ENCODE measurements around the gene PNLDC1. TPM values are rescaled to one million over a fixed set of nuclear protein-coding genes. Genes with fewer than 3 reads are reported as not detected.

PNLDC1 gene
- total and polyA plus RNA-seq, 2 experiments from 2014 or later, result not detected

DNA sequence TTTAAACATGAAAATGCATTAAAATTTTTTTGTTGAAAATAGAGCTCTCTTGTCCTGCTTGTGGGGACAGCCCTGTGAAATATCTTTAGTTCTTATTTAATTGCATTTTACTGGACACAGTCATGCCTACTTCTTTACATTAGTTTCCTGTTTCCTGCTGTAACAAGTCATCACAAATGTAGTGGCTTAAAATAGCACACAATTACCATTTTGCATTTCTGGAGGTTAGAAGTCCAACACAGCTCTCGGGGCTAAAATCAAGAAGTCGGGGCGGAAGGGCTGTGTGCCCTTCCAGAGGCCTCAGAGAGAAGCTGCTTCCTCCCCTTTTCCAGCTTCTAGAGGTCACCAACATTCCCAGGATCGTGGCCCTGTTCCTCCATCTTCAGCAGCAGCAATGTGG is 29.4 kb downstream of the PNLDC1 start:
- H3K27ac Mint-ChIP-seq, result no peak overlapping the region
- peaks cover 8% of the 10 kb centered on the region; the same call in 1 of the 3 replicates for H3K9me3 Mint-ChIP-seq
- Histone ChIP-seq H3K36me3 (ENCODE audit: insufficient read depth) (no peaks in the 10 kb centered on the region), H3K27ac (ENCODE audit: low read depth) (no peak overlapping the region), H3K79me2 (replicated peaks; ENCODE audit: insufficient read depth) (no peaks in the 10 kb centered on the region), H3K4me1 (ENCODE audit: insufficient read depth) (peaks cover 27% of the 10 kb centered on the region), H3F3A (replicated peaks; ENCODE audit: low read depth) (no peaks in the 10 kb centered on the region), H2AFZ (peak overlapping the region; percentile 93), H3K4me2 (no peak overlapping the region), H3K27me3 (ENCODE audit: insufficient read depth) (no peaks in the 10 kb centered on the region), H4K20me1 (replicated peaks; ENCODE audit: insufficient read depth) (no peaks in the 10 kb centered on the region), H3K9me2 (ENCODE audit: insufficient read depth) (no peaks in the 10 kb centered on the region), H3K4me3 (no peak overlapping the region)
- peaks cover 8% of the 10 kb centered on the region; the same call in 2 of the 3 replicates for H3K36me3 Mint-ChIP-seq (ENCODE audit: low read depth)
- DNase-seq (ENCODE audit: low spot score) (no peak), ATAC-seq (no peak)
- H3K27me3 Mint-ChIP-seq (ENCODE audit: insufficient read depth, low read depth, poor library complexity), result peaks cover 16% of the 10 kb centered on the region
- TF ChIP-seq, protein P1, sequence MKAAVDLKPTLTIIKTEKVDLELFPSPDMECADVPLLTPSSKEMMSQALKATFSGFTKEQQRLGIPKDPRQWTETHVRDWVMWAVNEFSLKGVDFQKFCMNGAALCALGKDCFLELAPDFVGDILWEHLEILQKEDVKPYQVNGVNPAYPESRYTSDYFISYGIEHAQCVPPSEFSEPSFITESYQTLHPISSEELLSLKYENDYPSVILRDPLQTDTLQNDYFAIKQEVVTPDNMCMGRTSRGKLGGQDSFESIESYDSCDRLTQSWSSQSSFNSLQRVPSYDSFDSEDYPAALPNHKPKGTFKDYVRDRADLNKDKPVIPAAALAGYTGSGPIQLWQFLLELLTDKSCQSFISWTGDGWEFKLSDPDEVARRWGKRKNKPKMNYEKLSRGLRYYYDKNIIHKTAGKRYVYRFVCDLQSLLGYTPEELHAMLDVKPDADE (IDR thresholded peaks at IDR 0.05), result no peak
- TF ChIP-seq, protein P2, sequence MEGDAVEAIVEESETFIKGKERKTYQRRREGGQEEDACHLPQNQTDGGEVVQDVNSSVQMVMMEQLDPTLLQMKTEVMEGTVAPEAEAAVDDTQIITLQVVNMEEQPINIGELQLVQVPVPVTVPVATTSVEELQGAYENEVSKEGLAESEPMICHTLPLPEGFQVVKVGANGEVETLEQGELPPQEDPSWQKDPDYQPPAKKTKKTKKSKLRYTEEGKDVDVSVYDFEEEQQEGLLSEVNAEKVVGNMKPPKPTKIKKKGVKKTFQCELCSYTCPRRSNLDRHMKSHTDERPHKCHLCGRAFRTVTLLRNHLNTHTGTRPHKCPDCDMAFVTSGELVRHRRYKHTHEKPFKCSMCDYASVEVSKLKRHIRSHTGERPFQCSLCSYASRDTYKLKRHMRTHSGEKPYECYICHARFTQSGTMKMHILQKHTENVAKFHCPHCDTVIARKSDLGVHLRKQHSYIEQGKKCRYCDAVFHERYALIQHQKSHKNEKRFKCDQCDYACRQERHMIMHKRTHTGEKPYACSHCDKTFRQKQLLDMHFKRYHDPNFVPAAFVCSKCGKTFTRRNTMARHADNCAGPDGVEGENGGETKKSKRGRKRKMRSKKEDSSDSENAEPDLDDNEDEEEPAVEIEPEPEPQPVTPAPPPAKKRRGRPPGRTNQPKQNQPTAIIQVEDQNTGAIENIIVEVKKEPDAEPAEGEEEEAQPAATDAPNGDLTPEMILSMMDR (conservative IDR thresholded peaks at IDR 0.05; ENCODE audit: low read depth in 2 of 2), result no peak
- TF ChIP-seq JUNB (IDR thresholded peaks at IDR 0.05; ENCODE audit: unreplicated experiment) (no peak), NANOG (IDR thresholded peaks at IDR 0.05; ENCODE audit: borderline replicate concordance) (no peak), STAT1 (IDR thresholded peaks at IDR 0.05; ENCODE audit: unreplicated experiment) (no peak), CREB1 (CRISPR knock-in tag; IDR thresholded peaks at IDR 0.05; ENCODE audit: low read depth) (no peak), POLR2AphosphoS5 (IDR thresholded peaks at IDR 0.05; ENCODE audit: low read depth) (no peak), EZH2phosphoT487 (IDR thresholded peaks at IDR 0.05; ENCODE audit: unreplicated experiment) (no peak), EZH2 (IDR thresholded peaks at IDR 0.05; ENCODE audit: low read depth, unreplicated experiment) (no peak), ZNF114 (CRISPR knock-in tag; IDR thresholded peaks at IDR 0.05) (no peak)
- TF ChIP-seq, protein P3, sequence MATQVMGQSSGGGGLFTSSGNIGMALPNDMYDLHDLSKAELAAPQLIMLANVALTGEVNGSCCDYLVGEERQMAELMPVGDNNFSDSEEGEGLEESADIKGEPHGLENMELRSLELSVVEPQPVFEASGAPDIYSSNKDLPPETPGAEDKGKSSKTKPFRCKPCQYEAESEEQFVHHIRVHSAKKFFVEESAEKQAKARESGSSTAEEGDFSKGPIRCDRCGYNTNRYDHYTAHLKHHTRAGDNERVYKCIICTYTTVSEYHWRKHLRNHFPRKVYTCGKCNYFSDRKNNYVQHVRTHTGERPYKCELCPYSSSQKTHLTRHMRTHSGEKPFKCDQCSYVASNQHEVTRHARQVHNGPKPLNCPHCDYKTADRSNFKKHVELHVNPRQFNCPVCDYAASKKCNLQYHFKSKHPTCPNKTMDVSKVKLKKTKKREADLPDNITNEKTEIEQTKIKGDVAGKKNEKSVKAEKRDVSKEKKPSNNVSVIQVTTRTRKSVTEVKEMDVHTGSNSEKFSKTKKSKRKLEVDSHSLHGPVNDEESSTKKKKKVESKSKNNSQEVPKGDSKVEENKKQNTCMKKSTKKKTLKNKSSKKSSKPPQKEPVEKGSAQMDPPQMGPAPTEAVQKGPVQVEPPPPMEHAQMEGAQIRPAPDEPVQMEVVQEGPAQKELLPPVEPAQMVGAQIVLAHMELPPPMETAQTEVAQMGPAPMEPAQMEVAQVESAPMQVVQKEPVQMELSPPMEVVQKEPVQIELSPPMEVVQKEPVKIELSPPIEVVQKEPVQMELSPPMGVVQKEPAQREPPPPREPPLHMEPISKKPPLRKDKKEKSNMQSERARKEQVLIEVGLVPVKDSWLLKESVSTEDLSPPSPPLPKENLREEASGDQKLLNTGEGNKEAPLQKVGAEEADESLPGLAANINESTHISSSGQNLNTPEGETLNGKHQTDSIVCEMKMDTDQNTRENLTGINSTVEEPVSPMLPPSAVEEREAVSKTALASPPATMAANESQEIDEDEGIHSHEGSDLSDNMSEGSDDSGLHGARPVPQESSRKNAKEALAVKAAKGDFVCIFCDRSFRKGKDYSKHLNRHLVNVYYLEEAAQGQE (IDR thresholded peaks at IDR 0.05; ENCODE audit: unreplicated experiment), result no peak
- TF ChIP-seq, protein P4, sequence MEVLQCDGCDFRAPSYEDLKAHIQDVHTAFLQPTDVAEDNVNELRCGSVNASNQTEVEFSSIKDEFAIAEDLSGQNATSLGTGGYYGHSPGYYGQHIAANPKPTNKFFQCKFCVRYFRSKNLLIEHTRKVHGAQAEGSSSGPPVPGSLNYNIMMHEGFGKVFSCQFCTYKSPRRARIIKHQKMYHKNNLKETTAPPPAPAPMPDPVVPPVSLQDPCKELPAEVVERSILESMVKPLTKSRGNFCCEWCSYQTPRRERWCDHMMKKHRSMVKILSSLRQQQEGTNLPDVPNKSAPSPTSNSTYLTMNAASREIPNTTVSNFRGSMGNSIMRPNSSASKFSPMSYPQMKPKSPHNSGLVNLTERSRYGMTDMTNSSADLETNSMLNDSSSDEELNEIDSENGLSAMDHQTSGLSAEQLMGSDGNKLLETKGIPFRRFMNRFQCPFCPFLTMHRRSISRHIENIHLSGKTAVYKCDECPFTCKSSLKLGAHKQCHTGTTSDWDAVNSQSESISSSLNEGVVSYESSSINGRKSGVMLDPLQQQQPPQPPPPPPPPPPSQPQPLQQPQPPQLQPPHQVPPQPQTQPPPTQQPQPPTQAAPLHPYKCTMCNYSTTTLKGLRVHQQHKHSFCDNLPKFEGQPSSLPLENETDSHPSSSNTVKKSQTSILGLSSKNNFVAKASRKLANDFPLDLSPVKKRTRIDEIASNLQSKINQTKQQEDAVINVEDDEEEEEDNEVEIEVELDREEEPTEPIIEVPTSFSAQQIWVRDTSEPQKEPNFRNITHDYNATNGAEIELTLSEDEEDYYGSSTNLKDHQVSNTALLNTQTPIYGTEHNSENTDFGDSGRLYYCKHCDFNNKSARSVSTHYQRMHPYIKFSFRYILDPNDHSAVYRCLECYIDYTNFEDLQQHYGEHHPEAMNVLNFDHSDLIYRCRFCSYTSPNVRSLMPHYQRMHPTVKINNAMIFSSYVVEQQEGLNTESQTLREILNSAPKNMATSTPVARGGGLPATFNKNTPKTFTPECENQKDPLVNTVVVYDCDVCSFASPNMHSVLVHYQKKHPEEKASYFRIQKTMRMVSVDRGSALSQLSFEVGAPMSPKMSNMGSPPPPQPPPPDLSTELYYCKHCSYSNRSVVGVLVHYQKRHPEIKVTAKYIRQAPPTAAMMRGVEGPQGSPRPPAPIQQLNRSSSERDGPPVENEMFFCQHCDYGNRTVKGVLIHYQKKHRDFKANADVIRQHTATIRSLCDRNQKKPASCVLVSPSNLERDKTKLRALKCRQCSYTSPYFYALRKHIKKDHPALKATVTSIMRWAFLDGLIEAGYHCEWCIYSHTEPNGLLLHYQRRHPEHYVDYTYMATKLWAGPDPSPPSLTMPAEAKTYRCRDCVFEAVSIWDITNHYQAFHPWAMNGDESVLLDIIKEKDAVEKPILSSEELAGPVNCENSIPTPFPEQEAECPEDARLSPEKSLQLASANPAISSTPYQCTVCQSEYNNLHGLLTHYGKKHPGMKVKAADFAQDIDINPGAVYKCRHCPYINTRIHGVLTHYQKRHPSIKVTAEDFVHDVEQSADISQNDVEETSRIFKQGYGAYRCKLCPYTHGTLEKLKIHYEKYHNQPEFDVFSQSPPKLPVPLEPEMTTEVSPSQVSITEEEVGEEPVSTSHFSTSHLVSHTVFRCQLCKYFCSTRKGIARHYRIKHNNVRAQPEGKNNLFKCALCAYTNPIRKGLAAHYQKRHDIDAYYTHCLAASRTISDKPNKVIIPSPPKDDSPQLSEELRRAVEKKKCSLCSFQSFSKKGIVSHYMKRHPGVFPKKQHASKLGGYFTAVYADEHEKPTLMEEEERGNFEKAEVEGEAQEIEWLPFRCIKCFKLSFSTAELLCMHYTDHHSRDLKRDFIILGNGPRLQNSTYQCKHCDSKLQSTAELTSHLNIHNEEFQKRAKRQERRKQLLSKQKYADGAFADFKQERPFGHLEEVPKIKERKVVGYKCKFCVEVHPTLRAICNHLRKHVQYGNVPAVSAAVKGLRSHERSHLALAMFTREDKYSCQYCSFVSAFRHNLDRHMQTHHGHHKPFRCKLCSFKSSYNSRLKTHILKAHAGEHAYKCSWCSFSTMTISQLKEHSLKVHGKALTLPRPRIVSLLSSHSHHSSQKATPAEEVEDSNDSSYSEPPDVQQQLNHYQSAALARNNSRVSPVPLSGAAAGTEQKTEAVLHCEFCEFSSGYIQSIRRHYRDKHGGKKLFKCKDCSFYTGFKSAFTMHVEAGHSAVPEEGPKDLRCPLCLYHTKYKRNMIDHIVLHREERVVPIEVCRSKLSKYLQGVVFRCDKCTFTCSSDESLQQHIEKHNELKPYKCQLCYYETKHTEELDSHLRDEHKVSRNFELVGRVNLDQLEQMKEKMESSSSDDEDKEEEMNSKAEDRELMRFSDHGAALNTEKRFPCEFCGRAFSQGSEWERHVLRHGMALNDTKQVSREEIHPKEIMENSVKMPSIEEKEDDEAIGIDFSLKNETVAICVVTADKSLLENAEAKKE (CRISPR knock-in tag; IDR thresholded peaks at IDR 0.05), result no peak
- H3K4me1 Mint-ChIP-seq, result peaks cover 40% of the 10 kb centered on the region
- H3K4me3 Mint-ChIP-seq, result no peak overlapping the region

Measured in GM23338 (cell line).